Activated CD8-positive, alpha-beta T cell treated with anti-CD3 and anti-CD28 coated beads, Interleukin-2, amount 10 ng/mL, durations not matched to agents 7 days and 5 days (primary cell): ENCODE measurements around the gene APOBEC4. TPM values are rescaled to one million over a fixed set of nuclear protein-coding genes. Genes with fewer than 3 reads are reported as not detected.
"Not testable (repeated sequence)": the region's sequence is repeated elsewhere in the genome, so short reads cannot be mapped to it uniquely, and the experiment has no call there.

ENCODE experiments used
- ATAC-seq: fragments of 150-1000 bp; cut with Tn5 transposase; one replicate; pipeline ENCODE4 v1.10.0; 2021; ENCODE audit warnings: moderate library complexity
- CTCF ChIA-PET: fragments of 350-600 bp; sonication (Branson Sonifier 250); formaldehyde crosslinking; loops from one replicate; lab custom pipeline; 2021; ENCODE audit warnings: antibody characterized with exemption; lab: Charles Lee
- POLR2A ChIA-PET: fragments of 350-600 bp; sonication (Branson Sonifier 250); formaldehyde crosslinking; loops from one replicate; lab custom pipeline; 2021; ENCODE audit warnings: antibody characterized with exemption; lab: Charles Lee
- DNase-seq: peaks from one replicate; pipeline ENCODE4 v3.0.0-alpha.2; 2020
- H3K27ac Mint-ChIP-seq: one replicate; pipeline ENCODE4 v1.8.0; 2021; ENCODE audit warnings: mild to moderate bottlenecking, mixed read lengths
- H3K27me3 Mint-ChIP-seq: one replicate; pipeline ENCODE4 v1.8.0; 2021; ENCODE audit warnings: low read depth, mixed read lengths
- H3K36me3 Mint-ChIP-seq: one replicate; pipeline ENCODE4 v1.8.0; 2021; ENCODE audit warnings: low read depth, mixed read lengths
- H3K4me1 Mint-ChIP-seq: one replicate; pipeline ENCODE4 v1.8.0; 2021; ENCODE audit warnings: low read depth, mixed read lengths
- H3K4me3 Mint-ChIP-seq: one replicate; pipeline ENCODE4 v1.8.0; 2021; ENCODE audit warnings: mild to moderate bottlenecking, mixed read lengths
- H3K9me3 Mint-ChIP-seq: one replicate; pipeline ENCODE4 v1.8.0; 2022; ENCODE audit warnings: mixed read lengths; ENCODE audit not compliant: insufficient read depth
- total RNA-seq, 2 experiments: library from RNA; stranded (reverse); gene quantifications; one replicate each; pipeline ENCODE4 v1.2.3, GENCODE V29; 2021

The APOBEC4 gene
- total RNA-seq, 2 experiments from 2014 or later, result not detected

GRCh38 chr1:183612975-183613374, 40.1 kb downstream of the APOBEC4 start:
- H3K9me3 Mint-ChIP-seq, ATAC-seq, H3K27ac Mint-ChIP-seq, CTCF ChIA-PET, POLR2A ChIA-PET, H3K4me1 Mint-ChIP-seq, H3K36me3 Mint-ChIP-seq, H3K27me3 Mint-ChIP-seq, DNase-seq, H3K4me3 Mint-ChIP-seq: not testable (repeated sequence)

GRCh38 chr1:183612407-183612806, 40.7 kb downstream of the APOBEC4 start:
- CTCF ChIA-PET, result no interaction called here
- DNase-seq, result no peak
- Mint-ChIP-seq H3K27me3 (peaks cover 2% of the 10 kb centered on the region), H3K36me3 (no peaks in the 10 kb centered on the region), H3K4me1 (peaks cover 6% of the 10 kb centered on the region), H3K9me3 (no peaks in the 10 kb centered on the region), H3K4me3 (no peak overlapping the region), H3K27ac (no peak overlapping the region)
- POLR2A ChIA-PET, result no interaction called here
- ATAC-seq, result no peak

GRCh38 chr1:183611021-183611420, 42.1 kb downstream of the APOBEC4 start:
- no peak for ATAC-seq
- H3K27me3 Mint-ChIP-seq, result peaks cover 2% of the 10 kb centered on the region
- no peak overlapping the region for H3K27ac Mint-ChIP-seq
- DNase-seq, result no peak
- H3K36me3 Mint-ChIP-seq, result peaks cover 2% of the 10 kb centered on the region
- CTCF ChIA-PET, result no interaction called here
- H3K4me1 Mint-ChIP-seq, result peaks cover 6% of the 10 kb centered on the region
- POLR2A ChIA-PET, result no interaction called here
- H3K9me3 Mint-ChIP-seq, result no peaks in the 10 kb centered on the region
- H3K4me3 Mint-ChIP-seq, result no peak overlapping the region

- H3K4me1 Mint-ChIP-seq, result peaks cover 6% of the 10 kb centered on the region
- ATAC-seq (no peak), DNase-seq (no peak)
- peaks cover 2% of the 10 kb centered on the region for H3K36me3 Mint-ChIP-seq
- H3K27me3 Mint-ChIP-seq, result peaks cover 2% of the 10 kb centered on the region
- ChIA-PET POLR2A (no interaction called here), CTCF (interaction anchor here (0.7 to 0.9 kb wide), 2 partner anchors 30 to 60 kb away, joined by 3 to 4 read pairs; no protein-coding TSS in a partner anchor)
- H3K4me3 Mint-ChIP-seq, result no peak overlapping the region
- no peaks in the 10 kb centered on the region for H3K9me3 Mint-ChIP-seq
- no peak overlapping the region for H3K27ac Mint-ChIP-seq
These were observed 43.2 kb downstream of the APOBEC4 start for GRCh38 chr1:183609759-183610452.

GRCh38 chr1:183609313-183609712, 43.8 kb downstream of the APOBEC4 start:
- ChIA-PET POLR2A (no interaction called here), CTCF (interaction anchor here (0.7 to 0.9 kb wide), 2 partner anchors 29 to 60 kb away, joined by 3 to 4 read pairs; no protein-coding TSS in a partner anchor)
- H3K27ac Mint-ChIP-seq, result no peak overlapping the region
- no peaks in the 10 kb centered on the region for H3K9me3 Mint-ChIP-seq
- H3K36me3 Mint-ChIP-seq, result peaks cover 2% of the 10 kb centered on the region
- H3K27me3 Mint-ChIP-seq, result peaks cover 2% of the 10 kb centered on the region
- H3K4me1 Mint-ChIP-seq, result peaks cover 12% of the 10 kb centered on the region
- no peak overlapping the region for H3K4me3 Mint-ChIP-seq
- no peak for DNase-seq
- no peak for ATAC-seq

- Mint-ChIP-seq H3K9me3 (no peaks in the 10 kb centered on the region), H3K27ac (no peak overlapping the region), H3K27me3 (peaks cover 2% of the 10 kb centered on the region), H3K36me3 (peaks cover 2% of the 10 kb centered on the region), H3K4me3 (no peak overlapping the region), H3K4me1 (peaks cover 19% of the 10 kb centered on the region)
- DNase-seq, result no peak
- POLR2A ChIA-PET, result interaction anchor here (1.0 kb wide), 1 partner anchor 28 kb away, joined by 3 read pairs; no protein-coding TSS in a partner anchor
- no peak for ATAC-seq
- CTCF ChIA-PET, result interaction anchor here (0.6 to 1.0 kb wide), 2 partner anchors 25 to 715 kb away, joined by 3 read pairs; no protein-coding TSS in a partner anchor
These were observed 45.7 kb downstream of the APOBEC4 start for GRCh38 chr1:183607322-183607980.

GRCh38 chr1:183605904-183606303, 47.2 kb downstream of the APOBEC4 start:
- no peak overlapping the region for H3K4me3 Mint-ChIP-seq
- H3K27me3 Mint-ChIP-seq, result peaks cover 2% of the 10 kb centered on the region
- H3K4me1 Mint-ChIP-seq, result peaks cover 19% of the 10 kb centered on the region
- H3K27ac Mint-ChIP-seq, result no peak overlapping the region
- no peaks in the 10 kb centered on the region for H3K9me3 Mint-ChIP-seq
- ChIA-PET CTCF (interaction anchor here (1.5 kb wide), 1 partner anchor 17 kb away, joined by 3 read pairs; no protein-coding TSS in a partner anchor), POLR2A (no interaction called here)
- DNase-seq (no peak), ATAC-seq (no peak)
- peaks cover 2% of the 10 kb centered on the region for H3K36me3 Mint-ChIP-seq

GRCh38 chr1:183604815-183605214, 48.3 kb downstream of the APOBEC4 start:
- ATAC-seq (no peak), DNase-seq (no peak)
- Mint-ChIP-seq H3K27ac (no peak overlapping the region), H3K4me3 (no peak overlapping the region), H3K27me3 (no peaks in the 10 kb centered on the region), H3K9me3 (no peaks in the 10 kb centered on the region), H3K4me1 (peaks cover 19% of the 10 kb centered on the region), H3K36me3 (peaks cover 2% of the 10 kb centered on the region)
- POLR2A ChIA-PET, result no interaction called here
- CTCF ChIA-PET, result no interaction called here

GRCh38 chr1:183604038-183604808, 48.9 kb downstream of the APOBEC4 start:
- H3K27ac Mint-ChIP-seq, result peak overlapping the region; percentile 63
- H3K4me1 Mint-ChIP-seq, result peaks cover 20% of the 10 kb centered on the region
- POLR2A ChIA-PET, result no interaction called here
- CTCF ChIA-PET, result no interaction called here
- H3K36me3 Mint-ChIP-seq, result peaks cover 2% of the 10 kb centered on the region
- DNase-seq (no peak), ATAC-seq (no peak)
- no peaks in the 10 kb centered on the region for H3K27me3 Mint-ChIP-seq
- H3K9me3 Mint-ChIP-seq, result no peaks in the 10 kb centered on the region
- H3K4me3 Mint-ChIP-seq, result no peak overlapping the region

GRCh38 chr1:183602510-183602909, 50.6 kb downstream of the APOBEC4 start:
- no peak overlapping the region for H3K4me3 Mint-ChIP-seq
- H3K27me3 Mint-ChIP-seq, result no peaks in the 10 kb centered on the region
- peaks cover 30% of the 10 kb centered on the region for H3K4me1 Mint-ChIP-seq
- no peaks in the 10 kb centered on the region for H3K9me3 Mint-ChIP-seq
- no peak overlapping the region for H3K27ac Mint-ChIP-seq
- ChIA-PET POLR2A (no interaction called here), CTCF (no interaction called here)
- peaks cover 2% of the 10 kb centered on the region for H3K36me3 Mint-ChIP-seq
- ATAC-seq (no peak), DNase-seq (no peak)

- ATAC-seq (no peak), DNase-seq (no peak)
- CTCF ChIA-PET, result interaction anchor here (2.8 kb wide), 1 partner anchor 21 kb away, joined by 10 read pairs; no protein-coding TSS in a partner anchor
- Mint-ChIP-seq H3K27ac (no peak overlapping the region), H3K4me1 (peaks cover 32% of the 10 kb centered on the region), H3K27me3 (peaks cover 3% of the 10 kb centered on the region), H3K4me3 (no peak overlapping the region), H3K9me3 (no peaks in the 10 kb centered on the region), H3K36me3 (no peaks in the 10 kb centered on the region)
- POLR2A ChIA-PET, result interaction anchor here (2.9 kb wide), 1 partner anchor 11 kb away, joined by 12 read pairs; the partner anchor contains the start of gene NCF2
These were observed 52.5 kb downstream of the APOBEC4 start for GRCh38 chr1:183600634-183601033.
